ENCODE results near the gene GGTLC2.
"Not testable (repeated sequence)": the region's sequence is repeated elsewhere in the genome, so short reads cannot be mapped to it uniquely, and the experiment has no call there.

Gene GGTLC2

GRCh38 chr22:22669093-22669492 is 24.7 kb downstream of the GGTLC2 start:
- DNase-seq (ENCODE audit: low spot score) = no peak

- DNase-seq (ENCODE audit: low spot score) = no peak
Observed at GRCh38 chr22:22670076-22670795, 25.8 kb downstream of the GGTLC2 start.

- DNase-seq (ENCODE audit: low spot score) = no peak
Observed at GRCh38 chr22:22671506-22671905, 27.1 kb downstream of the GGTLC2 start.

- DNase-seq (ENCODE audit: low spot score) = no peak
Observed at GRCh38 chr22:22673099-22673498, 28.7 kb downstream of the GGTLC2 start.

- no peak for DNase-seq (ENCODE audit: low spot score)
Observed at GRCh38 chr22:22673628-22674027, 29.2 kb downstream of the GGTLC2 start.

GRCh38 chr22:22674467-22674866 is 30.1 kb downstream of the GGTLC2 start:
- DNase-seq (ENCODE audit: low spot score) = no peak

GRCh38 chr22:22678970-22679369 is 34.6 kb downstream of the GGTLC2 start:
- no peak for DNase-seq (ENCODE audit: low spot score)

DNA sequence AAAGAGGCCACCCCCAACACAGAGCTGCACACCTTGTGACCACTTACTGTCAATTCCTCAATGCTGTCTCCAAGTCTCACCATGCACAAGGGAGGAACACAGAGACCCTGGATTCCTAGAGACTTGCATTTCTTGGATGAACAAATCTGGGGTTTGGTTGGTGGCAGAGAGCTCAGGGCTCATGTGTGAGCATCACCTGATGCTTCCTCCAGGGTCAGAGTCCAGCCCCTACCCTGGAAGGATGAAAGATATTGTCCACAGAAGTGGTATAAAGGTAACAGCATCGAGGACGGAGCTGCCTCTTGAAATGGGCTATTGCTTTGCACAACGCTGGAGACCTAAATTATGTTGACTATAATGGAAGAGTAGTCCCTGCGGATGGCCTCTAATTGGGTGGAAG is 36.0 kb downstream of the GGTLC2 start:
- no peak for DNase-seq (ENCODE audit: low spot score)

DNA sequence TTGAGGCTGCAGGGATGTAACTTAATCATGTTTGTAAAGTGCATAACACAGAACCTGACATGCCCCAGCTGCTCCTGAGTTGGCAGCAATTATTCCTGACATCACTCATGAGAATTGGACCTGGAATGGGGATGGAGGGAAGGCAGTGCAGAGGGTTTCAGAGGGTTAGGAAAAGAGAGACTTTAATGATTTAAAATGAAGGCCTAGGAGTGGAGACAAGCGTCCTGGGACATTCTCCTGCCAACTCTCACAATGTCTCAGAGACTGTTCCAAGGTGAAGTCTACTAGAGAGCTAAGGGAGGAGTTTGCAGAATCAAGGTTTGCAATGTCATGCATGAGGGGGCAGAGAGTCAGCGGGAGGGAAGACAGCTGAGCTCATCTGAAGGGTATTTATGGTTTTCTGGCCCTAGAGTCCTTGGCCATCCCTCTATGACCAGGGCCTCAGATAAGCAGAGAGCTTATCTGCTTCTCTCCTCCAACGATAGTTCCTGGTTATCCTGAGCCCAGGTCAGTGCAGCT is 36.9 kb downstream of the GGTLC2 start:
- no peak for DNase-seq (ENCODE audit: low spot score)

DNA sequence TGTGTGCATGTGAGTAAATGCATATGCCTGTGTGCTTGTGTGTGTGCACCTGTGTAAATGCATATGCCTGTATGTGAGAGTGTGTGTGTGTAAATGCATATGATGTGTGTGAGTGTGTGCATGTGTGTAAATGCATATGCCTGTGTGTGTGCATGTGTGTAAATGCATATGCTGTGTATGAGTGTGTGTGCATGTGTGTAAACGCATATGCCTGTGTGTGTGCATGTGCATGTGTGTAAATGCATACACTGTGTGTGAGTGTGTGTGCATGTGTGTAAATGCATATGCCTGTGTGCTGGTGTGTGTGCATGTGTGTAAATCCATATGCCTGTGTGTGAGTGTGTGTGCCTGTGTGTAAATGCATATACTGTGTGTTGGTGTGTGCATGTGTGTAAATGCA is 37.8 kb downstream of the GGTLC2 start:
- DNase-seq (ENCODE audit: low spot score) = no peak

- no peak for DNase-seq (ENCODE audit: low spot score)
Observed at GRCh38 chr22:22682807-22683667, 38.6 kb downstream of the GGTLC2 start.

DNA sequence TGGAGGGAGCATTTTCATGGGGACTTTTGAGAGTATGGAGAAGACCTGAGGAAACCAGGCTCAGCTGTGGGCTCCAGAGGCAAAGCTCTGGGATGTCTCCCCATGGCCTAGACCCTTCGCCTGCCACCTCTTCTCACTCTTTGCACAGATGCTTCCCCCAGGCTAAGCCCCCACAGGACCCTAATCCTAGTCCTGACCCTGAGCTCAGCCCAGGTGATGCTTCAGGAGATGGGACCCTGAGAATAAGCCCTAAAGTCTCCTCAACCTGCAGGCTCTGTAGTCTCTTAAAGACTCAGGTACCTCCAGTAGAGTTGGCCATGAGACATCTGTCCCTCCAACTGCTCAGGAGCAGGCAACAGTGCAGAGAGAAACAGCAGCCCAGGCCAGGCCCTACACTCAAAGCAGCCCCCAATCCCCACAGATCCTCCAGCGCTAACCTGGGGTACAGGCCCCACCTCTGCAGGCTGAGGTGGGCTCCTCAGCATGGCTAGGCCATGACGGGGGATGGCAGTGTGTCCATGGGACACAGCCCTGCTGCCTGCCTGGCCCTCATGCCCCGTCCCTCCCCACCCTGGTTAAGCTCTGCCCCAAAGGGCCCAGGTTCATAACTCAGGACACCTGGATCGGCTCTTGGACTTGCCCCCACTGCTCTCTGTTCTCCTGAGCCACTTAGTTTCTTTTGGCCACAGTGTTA is 39.4 kb downstream of the GGTLC2 start:
- no peak for DNase-seq (ENCODE audit: low spot score)

DNA sequence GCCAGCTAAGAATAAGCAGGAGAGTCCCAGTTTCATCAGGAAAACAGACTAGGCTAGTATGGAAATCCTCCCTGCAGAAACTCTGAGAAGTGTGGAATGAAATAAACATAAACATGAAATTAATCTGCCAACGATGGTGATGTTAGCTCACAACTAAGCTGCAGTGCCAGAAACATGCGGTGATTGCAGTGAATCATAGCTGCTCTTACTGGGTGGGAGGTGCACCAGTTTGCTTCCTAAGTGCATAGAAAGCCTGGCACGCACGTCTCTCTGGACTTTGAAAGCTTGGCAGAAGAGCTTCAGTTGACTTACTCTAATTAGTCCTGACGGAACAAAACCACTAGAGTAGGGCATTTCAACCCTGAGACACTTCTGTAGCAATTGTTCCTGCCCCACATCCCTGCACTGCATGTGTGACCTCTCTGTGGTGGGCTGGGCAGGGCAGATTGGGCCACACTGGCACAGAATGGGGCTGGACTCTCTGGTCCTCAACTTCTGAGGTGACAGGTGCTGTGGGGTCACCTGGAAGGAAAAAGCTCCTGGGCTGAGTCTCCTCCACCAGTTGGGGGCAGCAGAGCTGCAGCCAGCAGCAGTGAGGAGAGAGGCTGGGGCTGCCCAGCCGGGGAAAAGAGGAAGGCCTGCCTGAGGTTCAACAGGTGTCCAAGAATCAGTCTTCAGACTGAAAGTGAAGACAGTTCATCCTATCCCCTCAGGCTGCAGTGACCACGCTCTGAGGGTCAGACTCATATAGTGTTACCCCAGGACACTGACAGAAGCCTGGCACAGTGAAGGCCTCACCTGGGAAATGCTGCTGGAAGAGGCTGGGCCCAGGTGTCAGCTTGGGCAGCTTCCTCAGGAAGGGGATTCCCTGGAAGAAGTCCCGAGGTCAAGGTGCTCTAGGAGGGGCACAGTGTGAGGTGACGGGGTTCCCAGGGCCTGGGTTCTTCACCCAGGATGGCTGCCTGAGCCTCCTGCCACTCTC is 40.5 kb downstream of the GGTLC2 start:
- DNase-seq (ENCODE audit: low spot score) = no peak

- DNase-seq (ENCODE audit: low spot score) = no peak
Observed at GRCh38 chr22:22685586-22685985, 41.2 kb downstream of the GGTLC2 start.

GRCh38 chr22:22686202-22687115 is 42.0 kb downstream of the GGTLC2 start:
- not testable (repeated sequence) for DNase-seq (ENCODE audit: low spot score)

DNA sequence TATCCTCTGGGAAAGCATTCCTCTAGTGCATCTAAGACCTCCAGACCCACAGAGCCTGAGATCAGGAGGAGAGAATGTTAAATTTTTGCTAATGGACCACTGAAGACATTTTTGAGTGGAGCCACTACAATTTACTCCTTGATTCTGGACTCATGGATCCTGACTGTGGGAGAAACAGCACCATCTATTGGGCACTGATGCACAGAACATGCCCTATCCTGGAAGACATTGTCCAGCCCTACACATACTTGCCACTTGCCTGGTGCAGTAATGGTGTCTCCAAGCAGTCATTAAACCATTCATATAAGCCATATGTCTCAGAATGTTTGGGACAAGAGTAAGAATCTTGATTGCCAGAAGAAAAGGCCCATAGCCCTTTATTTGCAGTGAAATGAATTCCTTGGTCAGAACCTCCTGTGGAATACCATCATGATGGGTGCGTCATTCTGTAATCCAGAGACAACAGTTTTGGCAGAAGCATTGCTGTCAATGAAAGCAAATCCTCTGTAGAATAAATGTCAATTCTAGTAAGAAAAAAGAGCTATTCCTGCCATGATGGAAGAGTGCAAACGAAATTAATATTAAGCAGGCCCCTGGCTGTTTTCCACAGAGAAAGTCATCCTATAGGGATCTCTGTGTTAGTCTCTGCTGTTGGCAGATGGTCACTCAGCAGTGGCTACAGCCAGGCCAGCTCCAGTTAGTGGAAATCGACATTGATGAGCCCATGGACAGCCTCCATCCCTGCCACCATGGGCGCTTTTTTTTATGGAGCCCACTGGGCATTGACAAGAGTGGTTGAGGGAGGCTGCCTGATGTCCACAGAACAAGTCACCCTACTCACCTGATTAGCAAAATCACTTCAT is 43.5 kb downstream of the GGTLC2 start:
- DNase-seq (ENCODE audit: low spot score) = peak; percentile 30

GRCh38 chr22:22689621-22690345 is 45.4 kb downstream of the GGTLC2 start:
- DNase-seq (ENCODE audit: low spot score) = no peak

- DNase-seq (ENCODE audit: low spot score) = no peak
Observed at GRCh38 chr22:22691055-22691454, 46.6 kb downstream of the GGTLC2 start.
